Measurements from ENCODE around the gene CDKAL1. TPM values are rescaled to one million over a fixed set of nuclear protein-coding genes. Genes with fewer than 3 reads are reported as not detected.

Gene CDKAL1
- total and polyA plus RNA-seq, 2 donors from 2014 or later = 4.6 to 20.2 TPM

DNA sequence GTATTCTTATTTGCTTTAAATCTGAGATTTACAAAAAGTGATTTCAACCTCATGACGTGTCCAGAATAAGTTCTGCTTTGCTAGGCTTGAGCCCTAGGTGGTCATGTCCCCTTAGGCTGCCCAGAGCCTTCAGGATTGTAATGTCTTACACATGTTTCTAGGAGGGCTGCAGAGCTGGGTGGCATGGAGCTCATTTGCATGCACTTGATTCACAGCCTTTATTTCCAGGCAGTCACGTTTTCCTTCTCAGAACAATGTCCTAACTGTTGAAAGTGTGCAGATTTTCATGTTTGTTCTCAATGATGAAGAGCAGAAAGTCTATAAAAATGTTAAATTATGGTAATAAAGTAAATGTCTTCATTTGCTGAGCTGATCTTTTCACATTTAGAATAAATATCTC, 610.7 kb downstream of the CDKAL1 start:
- TF ChIP-seq, protein P1, sequence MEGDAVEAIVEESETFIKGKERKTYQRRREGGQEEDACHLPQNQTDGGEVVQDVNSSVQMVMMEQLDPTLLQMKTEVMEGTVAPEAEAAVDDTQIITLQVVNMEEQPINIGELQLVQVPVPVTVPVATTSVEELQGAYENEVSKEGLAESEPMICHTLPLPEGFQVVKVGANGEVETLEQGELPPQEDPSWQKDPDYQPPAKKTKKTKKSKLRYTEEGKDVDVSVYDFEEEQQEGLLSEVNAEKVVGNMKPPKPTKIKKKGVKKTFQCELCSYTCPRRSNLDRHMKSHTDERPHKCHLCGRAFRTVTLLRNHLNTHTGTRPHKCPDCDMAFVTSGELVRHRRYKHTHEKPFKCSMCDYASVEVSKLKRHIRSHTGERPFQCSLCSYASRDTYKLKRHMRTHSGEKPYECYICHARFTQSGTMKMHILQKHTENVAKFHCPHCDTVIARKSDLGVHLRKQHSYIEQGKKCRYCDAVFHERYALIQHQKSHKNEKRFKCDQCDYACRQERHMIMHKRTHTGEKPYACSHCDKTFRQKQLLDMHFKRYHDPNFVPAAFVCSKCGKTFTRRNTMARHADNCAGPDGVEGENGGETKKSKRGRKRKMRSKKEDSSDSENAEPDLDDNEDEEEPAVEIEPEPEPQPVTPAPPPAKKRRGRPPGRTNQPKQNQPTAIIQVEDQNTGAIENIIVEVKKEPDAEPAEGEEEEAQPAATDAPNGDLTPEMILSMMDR (IDR thresholded peaks at IDR 0.05; ENCODE audit: borderline replicate concordance, extremely low read depth, insufficient read depth) = no peak
- DNase-seq = peak in 2 of 5 donors; percentile 31 to 56
- H3K36me3 ChIP-seq (ENCODE audit: control insufficient read depth in 2 of 3, insufficient read depth in 3 of 3, low read length in 3 of 3) = no peaks in the 10 kb centered on the region
- FAIRE-seq = no peak
- no peaks in the 10 kb centered on the region for H3K27me3 ChIP-seq (ENCODE audit: control insufficient read depth, insufficient read depth, low read length)
- intact Hi-C loops (cut with DNase I) = no loop called here
- H3K4me3 ChIP-seq (ENCODE audit: low read length in 3 of 3) = no peak overlapping the region
- no peaks in the 10 kb centered on the region for H3K9me3 ChIP-seq (ENCODE audit: control insufficient read depth in 2 of 3, insufficient read depth in 1 of 3, low read length in 3 of 3)
- H3K27ac ChIP-seq (ENCODE audit: low read depth in 2 of 2, low read length in 2 of 2) = no peak overlapping the region
- H3K9ac ChIP-seq (ENCODE audit: low read length in 3 of 3) = no peak overlapping the region
- H3K4me1 ChIP-seq (ENCODE audit: control insufficient read depth in 2 of 3, insufficient read depth in 2 of 3, low read depth in 1 of 3, low read length in 3 of 3) = peaks cover 0 to 3% (median 0%) of the 10 kb centered on the region in 3 donors

DNA sequence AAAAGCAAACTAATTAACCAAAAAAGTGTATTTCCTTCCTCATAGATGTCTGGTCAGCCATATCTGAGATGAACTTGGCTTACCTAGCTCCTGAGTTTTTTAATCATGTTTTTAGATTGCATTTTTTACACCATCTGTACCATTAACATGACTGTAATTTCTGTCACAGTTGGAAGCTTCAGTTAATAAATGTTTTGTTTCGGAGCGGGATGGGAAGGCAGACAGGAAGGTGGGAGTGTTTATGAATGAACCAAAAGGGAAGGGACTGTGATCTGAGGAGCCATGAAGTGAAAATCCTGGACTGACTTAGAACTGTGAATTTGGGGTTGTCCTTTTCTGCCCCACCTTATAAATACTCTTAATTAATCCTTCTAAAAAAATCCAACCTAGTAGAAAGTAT, 613.7 kb downstream of the CDKAL1 start:
- FAIRE-seq (no peak), DNase-seq (peak in 2 of 5 donors; percentile 58 to 73)
- Histone ChIP-seq H3K27ac (ENCODE audit: low read depth in 2 of 2, low read length in 2 of 2) (no peak overlapping the region), H3K4me1 (ENCODE audit: control insufficient read depth in 2 of 3, insufficient read depth in 2 of 3, low read depth in 1 of 3, low read length in 3 of 3) (peaks cover 0 to 10% (median 0%) of the 10 kb centered on the region in 3 donors), H3K9me3 (ENCODE audit: control insufficient read depth in 2 of 3, insufficient read depth in 1 of 3, low read length in 3 of 3) (no peaks in the 10 kb centered on the region), H3K27me3 (ENCODE audit: control insufficient read depth, insufficient read depth, low read length) (no peaks in the 10 kb centered on the region), H3K9ac (ENCODE audit: low read length in 3 of 3) (no peak overlapping the region), H3K36me3 (ENCODE audit: control insufficient read depth in 2 of 3, insufficient read depth in 3 of 3, low read length in 3 of 3) (no peaks in the 10 kb centered on the region), H3K4me3 (ENCODE audit: low read length in 3 of 3) (no peak overlapping the region)
- intact Hi-C loops (cut with DNase I) = no loop called here
- TF ChIP-seq, protein P1 (IDR thresholded peaks at IDR 0.05; ENCODE audit: borderline replicate concordance, extremely low read depth, insufficient read depth) = no peak

DNA sequence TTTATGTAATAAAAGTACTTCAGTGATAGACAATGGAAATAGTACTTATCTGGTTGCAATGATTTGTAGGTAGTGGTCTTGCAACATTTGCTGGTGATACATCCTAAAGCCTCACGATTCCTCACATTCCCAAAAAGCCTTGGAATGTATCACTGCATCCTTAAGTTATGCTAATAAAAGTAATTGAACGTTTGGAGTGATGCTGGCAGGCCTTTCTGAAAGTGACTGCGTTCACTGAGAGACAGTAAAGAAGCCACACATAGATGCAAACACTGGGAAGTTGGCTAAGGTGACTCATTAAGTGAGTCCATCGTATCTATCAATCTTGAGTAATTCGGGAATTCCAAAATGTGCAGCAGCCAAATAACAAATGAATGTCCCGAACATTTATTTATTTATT, 615.2 kb downstream of the CDKAL1 start:
- no peaks in the 10 kb centered on the region for H3K27me3 ChIP-seq (ENCODE audit: control insufficient read depth, insufficient read depth, low read length)
- intact Hi-C loops (cut with DNase I) = no loop called here
- no peak overlapping the region for H3K4me3 ChIP-seq (ENCODE audit: low read length in 3 of 3)
- H3K9ac ChIP-seq (ENCODE audit: low read length in 3 of 3) = no peak overlapping the region
- peaks cover 0 to 10% (median 0%) of the 10 kb centered on the region in 3 donors for H3K4me1 ChIP-seq (ENCODE audit: control insufficient read depth in 2 of 3, insufficient read depth in 2 of 3, low read depth in 1 of 3, low read length in 3 of 3)
- FAIRE-seq = no peak
- TF ChIP-seq, protein P1 (IDR thresholded peaks at IDR 0.05; ENCODE audit: borderline replicate concordance, extremely low read depth, insufficient read depth) = no peak
- H3K9me3 ChIP-seq (ENCODE audit: control insufficient read depth in 2 of 3, insufficient read depth in 1 of 3, low read length in 3 of 3) = no peaks in the 10 kb centered on the region
- no peak overlapping the region for H3K27ac ChIP-seq (ENCODE audit: low read depth in 2 of 2, low read length in 2 of 2)
- H3K36me3 ChIP-seq (ENCODE audit: control insufficient read depth in 2 of 3, insufficient read depth in 3 of 3, low read length in 3 of 3) = no peaks in the 10 kb centered on the region
- no peak for DNase-seq

DNA sequence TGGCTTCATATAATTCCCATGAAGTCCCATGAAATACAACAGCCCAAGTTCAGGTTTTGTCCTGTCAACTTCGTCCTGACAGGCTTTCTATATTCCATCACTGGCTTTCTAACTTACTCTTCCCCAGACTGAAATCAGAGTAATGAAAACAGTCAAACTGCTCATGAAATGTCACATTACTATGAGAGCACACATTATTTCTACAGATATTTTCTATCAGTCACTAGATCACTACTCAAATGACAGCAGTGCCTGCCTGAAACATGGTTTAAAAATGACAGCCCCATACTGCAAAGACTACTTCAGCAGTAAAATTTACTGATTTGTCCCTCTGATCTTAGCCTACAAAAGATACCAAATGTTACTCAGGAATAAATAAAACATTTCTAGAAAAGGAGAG, 616.4 kb downstream of the CDKAL1 start:
- intact Hi-C loops (cut with DNase I) = no loop called here
- Histone ChIP-seq H3K4me1 (ENCODE audit: control insufficient read depth in 2 of 3, insufficient read depth in 2 of 3, low read depth in 1 of 3, low read length in 3 of 3) (peaks cover 0 to 10% (median 0%) of the 10 kb centered on the region in 3 donors), H3K27ac (ENCODE audit: low read depth in 2 of 2, low read length in 2 of 2) (no peak overlapping the region), H3K36me3 (ENCODE audit: control insufficient read depth in 2 of 3, insufficient read depth in 3 of 3, low read length in 3 of 3) (no peaks in the 10 kb centered on the region), H3K27me3 (ENCODE audit: control insufficient read depth, insufficient read depth, low read length) (no peaks in the 10 kb centered on the region), H3K9ac (ENCODE audit: low read length in 3 of 3) (no peak overlapping the region), H3K4me3 (ENCODE audit: low read length in 3 of 3) (no peak overlapping the region), H3K9me3 (ENCODE audit: control insufficient read depth in 2 of 3, insufficient read depth in 1 of 3, low read length in 3 of 3) (no peaks in the 10 kb centered on the region)
- TF ChIP-seq, protein P1 (IDR thresholded peaks at IDR 0.05; ENCODE audit: borderline replicate concordance, extremely low read depth, insufficient read depth) = no peak
- FAIRE-seq (no peak), DNase-seq (peak in 1 of 5 donors; percentile 26)

All from kidney (tissue), 14 donors.